Activated T-cell treated with anti-CD3 and anti-CD28 coated beads for 24 hours (primary cell): ENCODE results near the gene MCMBP.
A peak's percentile ranks its signal among the peaks of the same experiment; 100 is the strongest.
"Not testable (repeated sequence)": the region's sequence is repeated elsewhere in the genome, so short reads cannot be mapped to it uniquely, and the experiment has no call there.

ENCODE experiments used
- DNase-seq: peaks from one replicate; pipeline ENCODE4 v3.0.0-alpha.2; 2020; ENCODE audit warnings: low read depth

Gene MCMBP, protein sequence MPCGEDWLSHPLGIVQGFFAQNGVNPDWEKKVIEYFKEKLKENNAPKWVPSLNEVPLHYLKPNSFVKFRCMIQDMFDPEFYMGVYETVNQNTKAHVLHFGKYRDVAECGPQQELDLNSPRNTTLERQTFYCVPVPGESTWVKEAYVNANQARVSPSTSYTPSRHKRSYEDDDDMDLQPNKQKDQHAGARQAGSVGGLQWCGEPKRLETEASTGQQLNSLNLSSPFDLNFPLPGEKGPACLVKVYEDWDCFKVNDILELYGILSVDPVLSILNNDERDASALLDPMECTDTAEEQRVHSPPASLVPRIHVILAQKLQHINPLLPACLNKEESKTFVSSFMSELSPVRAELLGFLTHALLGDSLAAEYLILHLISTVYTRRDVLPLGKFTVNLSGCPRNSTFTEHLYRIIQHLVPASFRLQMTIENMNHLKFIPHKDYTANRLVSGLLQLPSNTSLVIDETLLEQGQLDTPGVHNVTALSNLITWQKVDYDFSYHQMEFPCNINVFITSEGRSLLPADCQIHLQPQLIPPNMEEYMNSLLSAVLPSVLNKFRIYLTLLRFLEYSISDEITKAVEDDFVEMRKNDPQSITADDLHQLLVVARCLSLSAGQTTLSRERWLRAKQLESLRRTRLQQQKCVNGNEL

GRCh38 chr10:119872610-119872859 is at the start of gene MCMBP:
TSS of gene MCMBP (minus strand) at chr10:119872843. CDS start at chr10:119872584, 259 bp downstream.
- no peak for DNase-seq

GRCh38 chr10:119919826-119920225 is 47.2 kb upstream of the MCMBP start:
- DNase-seq, result no peak

- no peak for DNase-seq
These were observed 46.6 kb upstream of the MCMBP start for GRCh38 chr10:119919271-119919670.

DNA sequence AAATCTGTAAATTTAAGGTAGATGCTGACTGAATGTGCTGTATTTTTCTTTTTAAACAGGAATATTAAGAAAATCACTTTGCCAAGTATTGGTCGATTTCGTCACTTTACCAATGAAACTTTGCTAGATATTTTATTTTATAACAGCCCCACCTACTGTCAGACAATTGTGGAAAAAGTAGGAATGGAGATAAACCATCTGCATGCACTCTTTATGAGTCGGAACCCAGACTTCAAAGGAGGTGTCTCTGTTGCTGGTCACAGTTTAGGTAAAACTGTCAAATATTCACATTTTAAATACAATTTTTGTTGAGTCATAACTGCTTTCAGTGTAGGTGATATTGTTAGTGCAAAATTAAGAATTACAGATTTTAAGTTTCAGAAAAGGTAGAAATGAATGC is 45.1 kb upstream of the MCMBP start:
- DNase-seq, result no peak

DNA sequence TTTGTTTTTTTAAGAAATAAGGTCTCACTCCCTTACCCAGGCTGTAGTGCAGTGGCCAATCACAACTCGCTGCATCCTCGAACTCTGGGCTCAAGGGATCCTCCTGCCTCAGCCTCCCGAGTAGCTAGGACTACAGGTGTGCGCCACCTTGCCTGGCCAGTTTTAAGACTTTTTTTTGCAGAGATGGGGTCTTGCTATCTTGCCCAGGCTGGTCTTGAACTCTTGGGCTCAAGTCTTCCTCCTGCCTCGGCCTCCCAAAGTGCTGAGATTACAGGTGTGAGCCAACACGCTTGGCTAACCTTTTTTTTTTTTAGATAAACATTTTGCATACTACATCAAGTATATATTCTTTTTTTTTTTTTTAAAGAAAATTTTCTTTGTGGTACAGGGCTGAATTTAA is 38.0 kb upstream of the MCMBP start:
- DNase-seq, result no peak

DNA sequence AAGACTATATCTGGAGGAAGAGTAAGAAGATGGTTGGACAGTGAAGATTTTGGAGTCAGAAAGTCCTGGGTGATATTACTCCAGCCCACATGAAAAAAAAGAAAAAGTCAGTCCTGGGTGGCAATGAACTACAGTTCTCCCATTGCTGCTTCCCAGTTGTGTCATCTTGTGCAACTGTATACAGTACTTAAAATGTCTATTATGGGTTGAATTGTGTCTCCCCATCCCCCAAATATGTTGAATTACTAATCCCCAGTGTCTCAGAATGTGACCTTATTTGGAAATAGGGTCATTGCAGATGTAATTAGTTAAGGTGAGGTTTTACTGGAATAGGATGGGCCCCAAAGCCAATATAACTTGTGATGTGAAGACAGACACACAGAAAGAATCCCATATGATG is 35.5 kb upstream of the MCMBP start:
- DNase-seq, result no peak

GRCh38 chr10:119907695-119908094 is 35.1 kb upstream of the MCMBP start:
- not testable (repeated sequence) for DNase-seq

DNA sequence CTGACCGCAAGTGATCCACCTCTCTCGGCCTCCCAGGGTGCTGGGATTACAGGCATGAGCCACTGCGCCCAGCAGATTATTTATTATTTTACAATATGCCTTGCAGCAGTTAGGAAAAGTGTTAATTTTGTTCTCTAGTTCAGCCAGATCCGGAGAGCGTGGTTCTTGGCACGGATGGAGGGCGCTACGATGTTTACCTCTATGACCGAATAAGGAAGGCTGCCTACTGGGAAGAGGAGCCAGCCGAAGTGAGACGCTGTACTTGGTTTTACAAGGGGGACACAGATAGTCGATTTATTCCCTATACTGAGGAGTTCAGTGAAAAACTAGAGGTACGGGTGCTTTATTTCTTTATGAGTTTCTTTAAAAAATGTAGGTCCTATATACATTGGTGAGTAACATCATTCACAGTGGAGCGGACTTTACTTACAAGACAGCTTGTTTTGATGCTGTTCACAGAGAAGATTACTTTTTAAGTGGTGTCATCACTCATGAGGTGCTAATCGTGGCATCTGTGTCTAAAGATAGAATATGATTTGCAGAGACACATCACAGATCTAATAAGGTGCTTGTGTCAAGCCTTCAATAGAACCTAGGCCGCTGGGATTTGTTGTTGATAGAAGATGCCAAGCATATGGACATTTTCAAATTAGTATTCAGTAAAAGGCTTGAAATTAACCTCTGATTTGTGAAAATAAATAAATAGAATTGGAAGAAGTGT is 31.5 kb upstream of the MCMBP start:
- no peak for DNase-seq

DNA sequence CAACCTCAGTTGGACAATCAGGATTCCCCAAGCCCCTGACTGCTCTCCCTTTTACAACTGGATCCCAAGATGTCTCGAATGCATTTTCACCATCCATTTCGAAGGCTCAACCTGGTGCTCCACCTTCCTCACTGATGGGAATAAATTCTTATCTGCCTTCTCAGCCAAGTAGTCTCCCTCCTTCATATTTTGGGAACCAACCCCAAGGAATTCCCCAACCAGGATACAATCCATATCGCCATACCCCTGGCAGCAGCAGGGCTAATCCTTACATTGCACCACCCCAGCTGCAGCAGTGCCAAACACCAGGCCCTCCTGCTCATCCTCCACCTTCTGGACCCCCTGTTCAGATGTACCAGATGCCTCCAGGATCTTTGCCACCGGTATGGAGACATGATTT is 25.9 kb upstream of the MCMBP start:
- no peak for DNase-seq

GRCh38 chr10:119896937-119897770 is 24.5 kb upstream of the MCMBP start:
- DNase-seq, result no peak

DNA sequence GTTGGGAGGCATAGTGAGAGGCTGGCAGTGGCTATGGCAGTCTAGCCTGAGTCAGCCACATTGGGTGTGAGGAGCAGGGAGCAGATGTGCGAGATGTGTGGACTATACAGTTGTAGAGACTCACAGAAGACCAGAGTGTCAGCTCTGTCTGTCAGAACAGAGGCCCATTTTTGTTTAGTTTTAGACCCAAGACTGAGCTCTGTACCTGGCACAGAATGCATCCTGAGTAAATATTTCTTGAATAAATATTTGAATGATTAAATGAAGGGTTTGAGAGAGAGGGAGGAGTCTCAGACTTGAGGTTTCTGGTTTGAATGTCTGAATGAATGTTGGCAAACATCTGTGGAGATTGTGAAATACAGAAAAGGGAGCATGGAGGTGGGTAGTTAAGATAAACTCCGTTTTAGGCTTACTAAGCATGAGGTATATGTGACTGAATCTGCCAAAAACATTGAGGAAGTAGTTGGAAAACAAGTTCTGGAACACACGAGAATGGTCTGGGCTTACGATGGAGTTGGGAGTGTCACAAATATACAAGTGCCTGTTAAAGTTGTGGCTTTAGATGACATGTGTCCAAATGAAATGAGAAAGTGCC is 23.5 kb upstream of the MCMBP start:
- no peak for DNase-seq

- no peak for DNase-seq
These were observed 21.3 kb upstream of the MCMBP start for GRCh38 chr10:119893845-119894427.

DNA sequence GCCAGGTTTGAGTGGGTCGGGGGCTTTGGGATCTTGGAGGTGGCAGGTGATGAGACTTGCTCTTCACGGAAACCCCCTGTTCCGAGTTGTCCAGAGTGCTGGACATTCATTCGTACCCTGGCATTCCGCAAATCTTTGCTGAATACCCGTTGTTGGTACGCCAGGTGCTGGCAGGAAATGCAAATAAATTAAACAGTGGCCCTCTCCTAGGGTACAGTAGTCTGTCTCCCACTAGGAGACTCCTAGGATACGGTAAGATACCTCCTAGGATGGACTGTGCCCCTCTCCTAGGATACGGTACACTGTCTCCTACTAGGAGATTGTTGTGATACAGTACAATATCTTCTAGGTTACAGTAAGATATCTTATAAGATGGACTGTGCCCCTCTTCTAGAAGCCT is 20.4 kb upstream of the MCMBP start:
- no peak for DNase-seq

DNA sequence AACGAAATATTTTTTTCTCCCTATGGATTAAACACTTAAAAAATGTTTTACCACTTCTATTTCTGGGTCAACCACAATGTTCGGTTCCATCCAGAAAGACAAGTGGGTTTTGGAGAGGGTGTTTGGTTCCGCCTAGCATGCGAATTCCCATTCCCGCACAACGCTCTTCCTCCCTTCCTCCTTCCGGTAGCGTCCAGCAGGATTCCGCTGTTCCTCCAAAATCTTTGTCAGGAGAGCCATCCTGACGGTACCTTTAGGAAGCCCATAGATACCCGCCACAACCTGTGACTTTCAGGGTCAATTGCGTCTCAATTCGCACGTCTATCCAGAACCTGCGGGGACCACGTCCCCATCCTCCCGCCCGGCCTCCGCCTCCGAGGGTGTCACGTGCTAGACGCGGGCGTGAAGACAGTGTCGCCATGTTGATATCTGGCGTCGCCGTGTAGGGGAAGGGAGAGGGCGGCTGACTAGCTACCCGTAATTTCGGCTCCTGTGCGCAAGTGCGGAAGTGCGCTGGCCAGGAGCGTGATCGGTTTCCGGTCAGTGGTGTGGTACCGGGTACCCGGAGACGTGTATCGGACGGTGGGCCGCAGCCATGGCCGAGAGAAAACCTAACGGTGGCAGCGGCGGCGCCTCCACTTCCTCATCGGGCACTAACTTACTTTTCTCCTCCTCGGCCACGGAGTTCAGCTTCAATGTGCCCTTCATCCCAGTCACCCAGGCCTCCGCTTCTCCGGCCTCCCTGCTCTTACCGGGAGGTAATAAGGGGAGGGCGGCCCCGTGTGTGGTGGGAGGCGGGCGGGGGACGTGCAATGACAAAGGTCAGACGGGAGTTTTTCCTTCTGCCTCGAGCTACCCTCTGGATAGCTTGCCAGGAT is 19.8 kb upstream of the MCMBP start, which contains the start of gene SEC23IP:
Gene SEC23IP, plus strand, starts transcription at position 543 of the 878 bp plus-strand sequence. Its CDS starts 53 bp downstream, at position 596.
- peak; percentile 90 for DNase-seq

DNA sequence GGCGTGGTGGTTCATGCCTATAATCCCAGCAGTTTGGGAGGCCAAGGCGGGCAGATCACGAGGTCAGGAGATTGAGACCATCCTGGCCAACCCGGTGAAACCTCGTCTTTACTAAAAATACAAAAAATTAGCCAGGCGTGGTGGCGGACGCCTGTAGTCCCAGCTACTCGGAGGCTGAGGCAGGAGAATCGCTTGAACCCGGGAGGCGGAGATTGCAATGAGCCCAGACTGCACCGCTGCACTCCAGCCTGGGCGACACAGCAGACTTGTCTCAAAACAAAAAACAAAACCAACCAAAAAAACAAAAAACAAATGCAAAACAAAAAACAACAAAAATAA is 19.2 kb upstream of the MCMBP start:
- DNase-seq, result not testable (repeated sequence)

GRCh38 chr10:119890307-119890706 is 17.7 kb upstream of the MCMBP start:
- not testable (repeated sequence) for DNase-seq

GRCh38 chr10:119889201-119889600 is 16.6 kb upstream of the MCMBP start:
- not testable (repeated sequence) for DNase-seq

GRCh38 chr10:119888715-119889114 is 16.1 kb upstream of the MCMBP start:
- not testable (repeated sequence) for DNase-seq

- DNase-seq, result not testable (repeated sequence)
These were observed 13.4 kb upstream of the MCMBP start for GRCh38 chr10:119886070-119886469.

DNA sequence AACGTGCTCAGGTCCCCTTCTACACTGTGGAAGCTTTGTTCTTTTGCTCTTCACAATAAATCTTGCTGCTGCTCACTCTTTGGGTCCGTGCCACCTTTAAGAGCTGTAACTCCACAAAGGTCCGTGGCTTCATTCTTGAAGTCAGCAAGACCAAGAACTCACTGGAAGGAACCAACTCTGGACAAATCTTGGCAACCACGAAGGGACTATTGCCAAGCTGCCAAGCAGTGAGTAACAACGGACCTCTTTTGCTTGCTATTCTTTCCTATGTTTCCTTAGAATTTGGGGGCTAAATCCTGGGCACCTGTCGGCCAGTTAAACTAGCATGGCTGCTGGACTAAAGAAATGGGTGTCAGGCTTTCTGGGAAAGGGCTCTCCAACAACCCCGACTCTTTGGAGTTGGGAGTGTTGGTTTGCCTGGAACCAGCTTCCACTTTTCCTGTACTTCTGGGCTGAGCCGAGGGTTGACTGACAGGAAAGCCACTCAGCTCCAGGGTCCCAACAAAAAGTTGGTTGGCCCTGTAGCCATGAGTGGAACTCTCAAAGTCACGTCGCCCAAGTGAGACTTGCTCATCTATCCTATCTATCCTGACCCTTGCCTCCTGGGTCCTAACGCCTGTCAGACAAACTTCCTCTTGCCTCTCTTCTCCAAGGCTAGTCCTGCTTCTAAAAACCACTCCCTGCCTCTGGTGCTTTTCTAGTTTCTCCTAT is 11.4 kb upstream of the MCMBP start:
- DNase-seq, result not testable (repeated sequence)
